Measurements from ENCODE around the gene PRDX1.

PRDX1 gene

GRCh38 chr1:45566722-45567121 is 45.0 kb upstream of the PRDX1 start:
- in situ Hi-C loops (cut with HindIII; ENCODE audit: low sequenced_read_pairs), result no loop called here
- DNase-seq (ENCODE audit: low read depth), result no peak
- H3K4me3 ChIP-seq (ENCODE audit: low read depth, low read length), result no peak overlapping the region
- no peak for TF ChIP-seq CTCF (IDR thresholded peaks at IDR 0.05; ENCODE audit: low read depth, low read length, missing control alignments)

- no peak for TF ChIP-seq CTCF (IDR thresholded peaks at IDR 0.05; ENCODE audit: low read depth, low read length, missing control alignments)
- DNase-seq (ENCODE audit: low read depth), result no peak
- in situ Hi-C loops (cut with HindIII; ENCODE audit: low sequenced_read_pairs), result no loop called here
- no peak overlapping the region for H3K4me3 ChIP-seq (ENCODE audit: low read depth, low read length)
Observed at GRCh38 chr1:45563843-45564242, 42.2 kb upstream of the PRDX1 start.

GRCh38 chr1:45557422-45557944 is 35.8 kb upstream of the PRDX1 start:
- DNase-seq (ENCODE audit: low read depth), result no peak
- H3K4me3 ChIP-seq (ENCODE audit: low read depth, low read length), result no peak overlapping the region
- no peak for TF ChIP-seq CTCF (IDR thresholded peaks at IDR 0.05; ENCODE audit: low read depth, low read length, missing control alignments)
- in situ Hi-C loops (cut with HindIII; ENCODE audit: low sequenced_read_pairs), result no loop called here

- in situ Hi-C loops (cut with HindIII; ENCODE audit: low sequenced_read_pairs), result no loop called here
- no peak for DNase-seq (ENCODE audit: low read depth)
- H3K4me3 ChIP-seq (ENCODE audit: low read depth, low read length), result no peak overlapping the region
- TF ChIP-seq CTCF (IDR thresholded peaks at IDR 0.05; ENCODE audit: low read depth, low read length, missing control alignments), result no peak
Observed at GRCh38 chr1:45554198-45554597, 32.5 kb upstream of the PRDX1 start.

GRCh38 chr1:45552331-45552730 is 30.6 kb upstream of the PRDX1 start:
- in situ Hi-C loops (cut with HindIII; ENCODE audit: low sequenced_read_pairs), result no loop called here
- no peak for TF ChIP-seq CTCF (IDR thresholded peaks at IDR 0.05; ENCODE audit: low read depth, low read length, missing control alignments)
- H3K4me3 ChIP-seq (ENCODE audit: low read depth, low read length), result peak overlapping the region; percentile 84
- DNase-seq (ENCODE audit: low read depth), result no peak

- in situ Hi-C loops (cut with HindIII; ENCODE audit: low sequenced_read_pairs), result no loop called here
- TF ChIP-seq CTCF (IDR thresholded peaks at IDR 0.05; ENCODE audit: low read depth, low read length, missing control alignments), result no peak
- DNase-seq (ENCODE audit: low read depth), result no peak
- H3K4me3 ChIP-seq (ENCODE audit: low read depth, low read length), result peak overlapping the region; percentile 84
Observed at GRCh38 chr1:45551684-45552083, 30.0 kb upstream of the PRDX1 start.
